B cell (primary cell): ENCODE measurements around the gene DYNLT1. TPM values are rescaled to one million over a fixed set of nuclear protein-coding genes. Genes with fewer than 3 reads are reported as not detected.
"Not testable (repeated sequence)": the region's sequence is repeated elsewhere in the genome, so short reads cannot be mapped to it uniquely, and the experiment has no call there.

Experiments
- ATAC-seq: fragments of 200-7000 bp; cut with Tn5 transposase; one replicate; pipeline ENCODE4 v1.10.0; 2021; ENCODE audit warnings: low read depth, mild to moderate bottlenecking, moderate number of reproducible peaks, moderate library complexity
- CTCF ChIA-PET: fragments of 350-600 bp; sonication (Branson Sonifier 250); formaldehyde crosslinking; loops from one replicate; lab custom pipeline; 2021; ENCODE audit warnings: antibody characterized with exemption, inconsistent platforms; lab: Charles Lee
- POLR2A ChIA-PET: fragments of 350-600 bp; sonication (Branson Sonifier 250); formaldehyde crosslinking; loops from one replicate; lab custom pipeline; 2021; ENCODE audit warnings: antibody characterized with exemption; lab: Charles Lee
- DNase-seq: peaks from one replicate; pipeline ENCODE4 v3.0.0; 2013
- H2AFZ ChIP-seq: 2 replicates; pipeline ENCODE4 v1.6.1; 2012; ENCODE audit warnings: mild to moderate bottlenecking, low read depth, low read length; ENCODE audit not compliant: insufficient read depth, poor library complexity, severe bottlenecking
- H3K27ac ChIP-seq, 2 donors: 1 replicate in 1 of 2; 2 replicates in 1 of 2; pipeline ENCODE4 v1.5.1; 2012 to 2013; ENCODE audit warnings: low read length in 2 of 2, mild to moderate bottlenecking in 2 of 2, moderate library complexity in 1 of 2
- H3K27me3 ChIP-seq, 4 experiments: fragments of 200-600 bp in 1 of 4; sonication (generic) in 1 of 4; replicated peaks in 1 of 4; 1 replicate in 2 of 4; 2 replicates in 2 of 4; pipeline versions ENCODE4 v1.6.1 to v1.7.0; 2013 to 2016; ENCODE audit warnings: low read length in 3 of 4, mild to moderate bottlenecking in 2 of 4, mixed read lengths in 1 of 4, moderate library complexity in 1 of 4; ENCODE audit not compliant: insufficient read depth in 4 of 4, control insufficient read depth in 3 of 4; ENCODE audit errors: control extremely low read depth in 1 of 4
- H3K36me3 ChIP-seq, 2 experiments: replicated peaks in 1 of 2; 1 replicate in 1 of 2; 2 replicates in 1 of 2; pipeline versions ENCODE4 v1.6.1 to v1.7.1; 2013; ENCODE audit warnings: low read length in 1 of 2; ENCODE audit not compliant: insufficient read depth in 2 of 2, control insufficient read depth in 1 of 2; ENCODE audit errors: control extremely low read depth in 1 of 2, extremely low read depth in 1 of 2
- H3K4me1 ChIP-seq, 2 donors: fragments of 200-600 bp in 1 of 2; sonication (generic) in 1 of 2; 1 replicate in 1 of 2; 2 replicates in 1 of 2; pipeline versions ENCODE4 v1.5.1 to v1.6.1; 2013 to 2017; ENCODE audit warnings: low read length in 2 of 2; ENCODE audit not compliant: control insufficient read depth in 2 of 2, insufficient read depth in 2 of 2
- H3K4me2 ChIP-seq: replicated peaks from 2 replicates; pipeline ENCODE3; 2012; ENCODE audit warnings: mild to moderate bottlenecking, low read depth, low read length; ENCODE audit not compliant: poor library complexity, severe bottlenecking
- H3K4me3 ChIP-seq, 5 experiments: fragments of 200-600 bp in 1 of 5; sonication (generic) in 1 of 5; 1 replicate in 3 of 5; 2 replicates in 2 of 5; pipeline versions ENCODE4 v1.5.1 to v1.7.0; 2011 to 2016; ENCODE audit warnings: low read length in 4 of 5, mild to moderate bottlenecking in 4 of 5, low read depth in 2 of 5, control low read depth in 1 of 5, moderate library complexity in 1 of 5; ENCODE audit not compliant: insufficient read depth in 1 of 5; ENCODE audit errors: control extremely low read depth in 1 of 5, extremely low read depth in 1 of 5
- H3K79me2 ChIP-seq: fragments of 200-600 bp; sonication (generic); one replicate; pipeline ENCODE4 v1.6.0; 2016; ENCODE audit warnings: low read length; ENCODE audit not compliant: control insufficient read depth, insufficient read depth
- H3K9ac ChIP-seq: fragments of 200-600 bp; sonication (generic); 2 replicates; pipeline ENCODE4 v1.6.1; 2017; ENCODE audit warnings: mild to moderate bottlenecking, low read length, moderate library complexity
- H3K9me3 ChIP-seq, 3 donors: one replicate each; pipeline versions ENCODE4 v1.6.1 to v1.7.1; 2013; ENCODE audit warnings: low read length in 2 of 3; ENCODE audit not compliant: control insufficient read depth in 2 of 3, insufficient read depth in 1 of 3; ENCODE audit errors: control extremely low read depth in 1 of 3
- H4K20me1 ChIP-seq: 2 replicates; pipeline ENCODE4 v1.6.0; 2012; ENCODE audit warnings: mild to moderate bottlenecking, low read length; ENCODE audit not compliant: insufficient read depth, control insufficient read depth, poor library complexity, severe bottlenecking
- H3K27ac Mint-ChIP-seq: one replicate; pipeline ENCODE4 v1.8.0; 2021; ENCODE audit warnings: mixed read lengths
- H3K27me3 Mint-ChIP-seq: one replicate; pipeline ENCODE4 v1.8.0; 2021; ENCODE audit warnings: mixed read lengths
- H3K4me1 Mint-ChIP-seq: one replicate; pipeline ENCODE4 v1.8.0; 2021; ENCODE audit warnings: mixed read lengths
- H3K4me3 Mint-ChIP-seq: one replicate; pipeline ENCODE4 v1.8.0; 2021; ENCODE audit warnings: mixed read lengths
- H3K9me3 Mint-ChIP-seq: one replicate; pipeline ENCODE4 v1.8.0; 2022; ENCODE audit warnings: mixed read lengths; ENCODE audit not compliant: insufficient read depth
- CTCF ChIP-seq: fragments of 200-600 bp; IDR thresholded peaks from one replicate; pipeline ENCODE4 v1.8.0; 2022; ENCODE audit warnings: antibody characterized with exemption, mild to moderate bottlenecking
- EZH2 ChIP-seq: IDR thresholded peaks from 2 replicates; pipeline ENCODE4 v1.6.1; 2012; ENCODE audit warnings: borderline replicate concordance, low read depth, mild to moderate bottlenecking, moderate library complexity, low read length; ENCODE audit not compliant: insufficient read depth, poor library complexity, severe bottlenecking
- WGBS: methylation state at CpG from one replicate; pipeline ENCODE4 v1.1.5; 2013; ENCODE audit warnings: missing lambda C conversion rate; ENCODE audit not compliant: insufficient coverage; 5-methylcytosine and 5-hydroxymethylcytosine counted together
- intact Hi-C: fragments of 100-400 bp; cut with micrococcal nuclease; formaldehyde crosslinking; loops from one replicate; pipeline ENCODE4 v1.10.0; 2022
- polyA plus RNA-seq: library from polyadenylated mRNA; depleted of rRNA; stranded (reverse); fragments of >200 nt; gene quantifications from 2 replicates; pipeline ENCODE4 v1.2.3, GENCODE V29; 2012
- total RNA-seq, 2 donors: library from RNA; stranded (reverse); fragments of 120-200 nt in 1 of 2; gene quantifications; 1 replicate in 1 of 2; 2 replicates in 1 of 2; pipeline versions ENCODE4 v1.2.3 to v1.2.4, GENCODE V29; 2013 to 2022

Gene DYNLT1
- total and polyA plus RNA-seq, 2 donors (not counting 1 experiment from before 2014, with no cell fraction given), result 34.8 to 62.6 TPM

DNA sequence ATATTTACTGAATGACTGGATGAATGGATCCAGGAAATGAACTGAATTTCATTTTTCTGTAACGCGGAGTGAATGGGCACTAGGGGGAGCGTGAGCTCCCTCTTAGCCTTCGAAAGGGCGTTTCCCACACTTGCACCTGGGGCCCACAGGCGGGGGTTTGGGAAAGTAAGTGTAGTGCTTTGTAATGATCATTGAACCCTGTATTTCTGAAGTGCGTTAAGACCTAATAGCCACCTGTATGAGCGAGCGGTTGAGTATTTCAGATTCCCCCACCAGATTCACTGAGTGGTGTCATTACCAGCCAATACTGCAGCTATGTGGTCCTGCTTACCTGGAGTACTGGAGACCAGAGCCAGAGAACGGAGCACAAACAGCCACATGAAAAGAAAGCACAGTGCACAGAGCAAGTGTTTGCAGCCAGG, 15.8 kb upstream of the DYNLT1 start:
- Mint-ChIP-seq H3K27ac (no peak overlapping the region), H3K4me3 (no peak overlapping the region), H3K4me1 (peaks cover 8% of the 10 kb centered on the region), H3K27me3 (peaks cover 13% of the 10 kb centered on the region), H3K9me3 (no peaks in the 10 kb centered on the region)
- Histone ChIP-seq H3K4me1 (peaks cover 9 to 12% of the 10 kb centered on the region in 2 donors), H3K9ac (no peak overlapping the region), H3K9me3 (no peaks in the 10 kb centered on the region), H3K4me3 (no peak overlapping the region), H3K27me3 (peaks cover 0 to 10% (median 5%) of the 10 kb centered on the region in 4 experiments), H3K79me2 (no peaks in the 10 kb centered on the region), H3K4me2 (no peak overlapping the region), H3K36me3 (no peaks in the 10 kb centered on the region), H2AFZ (no peak overlapping the region), H4K20me1 (no peaks in the 10 kb centered on the region), H3K27ac (no peak overlapping the region)
- ATAC-seq (peak; percentile 84), DNase-seq (peak; percentile 72)
- POLR2A ChIA-PET, result interaction anchor here (1.1 kb wide), 1 partner anchor 312 kb away, joined by 3 read pairs; no protein-coding TSS in a partner anchor
- intact Hi-C loops, result loop anchor here (1.0 to 2.0 kb wide), 3 partner anchors 16 to 312 kb away; partner anchors contain the start of gene DYNLT1
- WGBS, result 15% methylated on average over 9 of the region's 10 CpGs
- TF ChIP-seq EZH2, result no peak
- TF ChIP-seq CTCF, result peak; percentile 77
- CTCF ChIA-PET, result interaction anchor here (0.7 to 5.6 kb wide), 14 partner anchors 9 to 550 kb away, joined by 3 to 56 read pairs (median 5); partner anchors contain the start of gene SYTL3

DNA sequence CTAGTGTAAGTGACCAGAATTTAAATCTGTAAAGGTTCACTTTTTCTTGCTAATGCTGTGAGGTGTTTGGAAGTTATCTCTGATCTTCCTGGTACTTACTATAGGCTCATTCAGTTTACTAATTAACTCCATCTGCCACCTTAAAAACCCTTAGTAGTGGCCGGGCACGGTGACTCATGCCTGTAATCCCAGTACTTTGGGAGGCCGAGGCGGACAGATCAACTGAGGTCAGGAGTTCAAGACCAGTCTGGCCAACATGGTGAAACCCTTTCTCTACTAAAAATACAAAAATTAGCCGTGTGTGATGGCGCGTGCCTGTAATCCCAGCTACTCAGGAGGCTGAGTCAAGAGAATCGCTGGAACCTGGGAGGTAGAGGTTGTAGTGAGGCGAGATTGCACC, 12.4 kb upstream of the DYNLT1 start:
- H3K4me2 ChIP-seq, DNase-seq, H2AFZ ChIP-seq, H4K20me1 ChIP-seq, H3K79me2 ChIP-seq, CTCF ChIA-PET, H3K4me3 Mint-ChIP-seq, H3K27me3 ChIP-seq, H3K27ac Mint-ChIP-seq, POLR2A ChIA-PET, H3K4me3 ChIP-seq, H3K36me3 ChIP-seq, intact Hi-C loops, H3K27ac ChIP-seq, H3K9me3 Mint-ChIP-seq, H3K9ac ChIP-seq, H3K9me3 ChIP-seq, ATAC-seq: not testable (repeated sequence)
- peaks cover 12% of the 10 kb centered on the region in 2 donors for H3K4me1 ChIP-seq
- Mint-ChIP-seq H3K27me3 (peaks cover 15% of the 10 kb centered on the region), H3K4me1 (peaks cover 16% of the 10 kb centered on the region)
- WGBS, result 91% methylated on average over 4 of the region's 9 CpGs
